ENCODE data around the gene COA1.
"Not testable (repeated sequence)": the region's sequence is repeated elsewhere in the genome, so short reads cannot be mapped to it uniquely, and the experiment has no call there.

The COA1 gene

DNA sequence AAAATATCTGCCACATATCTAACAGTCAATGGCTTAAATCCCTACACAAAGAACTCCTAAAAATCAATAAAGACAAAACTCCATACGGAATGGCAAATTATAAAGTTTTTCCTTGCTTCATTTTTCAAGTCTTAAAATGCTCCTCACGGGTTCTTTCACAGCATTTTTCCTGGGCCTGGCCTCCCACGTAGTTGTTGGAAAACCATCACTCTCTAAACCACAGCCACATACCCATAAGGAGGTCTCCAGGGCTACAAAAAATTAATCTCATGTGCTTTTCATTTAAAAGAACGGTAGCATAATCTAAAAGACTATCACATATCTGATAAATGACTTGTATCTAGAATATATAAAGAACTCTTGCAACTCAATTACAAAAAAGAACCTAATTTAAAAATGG, 2.9 kb downstream of the COA1 start:
- no peak for DNase-seq

DNA sequence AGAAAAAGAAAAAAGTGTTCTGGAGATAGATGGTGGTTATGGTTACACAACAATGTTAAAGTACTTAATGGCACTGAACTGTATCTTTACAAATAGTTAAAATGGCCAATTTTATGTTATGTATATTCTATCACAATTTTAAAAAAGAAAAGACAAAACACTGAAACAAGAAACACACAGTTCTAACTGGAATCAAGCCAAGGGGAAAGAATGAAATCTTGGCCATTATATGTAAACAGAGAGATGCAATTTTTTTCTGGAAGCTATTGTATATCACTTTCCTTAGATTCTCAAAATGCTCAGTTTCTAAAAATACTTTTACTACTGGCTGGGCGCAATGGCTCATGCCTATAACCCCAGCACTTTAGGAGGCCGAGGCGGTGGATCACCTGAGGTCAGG, 4.1 kb downstream of the COA1 start:
- DNase-seq: no peak

DNA sequence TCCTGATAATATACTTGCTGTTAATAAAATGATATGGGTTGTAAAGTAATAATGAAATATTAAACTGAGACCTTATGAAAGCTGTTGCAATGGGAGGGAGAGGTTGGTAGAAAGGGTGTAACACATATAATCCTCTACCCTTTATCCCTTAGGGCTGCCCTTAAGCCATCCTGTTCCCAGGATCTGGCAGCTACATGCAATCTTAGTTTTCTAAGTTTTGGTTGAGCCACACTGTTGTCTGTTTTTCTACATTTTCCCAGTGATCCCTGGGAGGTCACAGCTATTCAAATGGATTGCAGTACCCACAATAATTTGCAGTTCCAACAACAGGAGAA, 6.3 kb downstream of the COA1 start:
- DNase-seq: no peak

DNA sequence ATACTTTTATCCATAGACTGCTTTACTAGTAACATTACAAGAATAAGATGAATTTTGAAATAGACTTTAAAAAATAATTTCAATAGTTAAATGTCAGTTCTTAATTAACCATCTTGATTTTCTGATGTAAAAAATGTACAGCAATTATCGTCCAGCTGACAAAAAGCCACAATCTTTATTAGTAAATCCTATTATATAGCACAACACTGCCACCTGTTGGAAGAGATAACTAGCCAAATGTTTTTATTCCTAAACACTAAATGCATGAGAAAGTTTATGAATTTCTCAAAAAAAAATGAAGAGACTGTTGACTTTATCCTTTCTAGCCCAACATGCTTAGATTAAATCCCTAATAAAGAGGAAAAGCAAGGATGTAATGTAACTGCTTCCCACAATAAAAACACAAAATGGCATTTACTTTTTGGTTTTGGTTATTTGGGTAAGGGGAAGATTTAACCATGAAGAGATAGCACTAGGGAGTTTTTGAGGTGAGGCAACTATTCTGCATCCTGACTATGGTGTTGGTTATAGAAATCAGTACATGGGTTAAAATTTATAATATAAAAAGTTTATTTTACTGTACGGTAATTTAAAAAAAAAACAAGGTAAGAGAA, 8.0 kb downstream of the COA1 start:
- DNase-seq: no peak

DNA sequence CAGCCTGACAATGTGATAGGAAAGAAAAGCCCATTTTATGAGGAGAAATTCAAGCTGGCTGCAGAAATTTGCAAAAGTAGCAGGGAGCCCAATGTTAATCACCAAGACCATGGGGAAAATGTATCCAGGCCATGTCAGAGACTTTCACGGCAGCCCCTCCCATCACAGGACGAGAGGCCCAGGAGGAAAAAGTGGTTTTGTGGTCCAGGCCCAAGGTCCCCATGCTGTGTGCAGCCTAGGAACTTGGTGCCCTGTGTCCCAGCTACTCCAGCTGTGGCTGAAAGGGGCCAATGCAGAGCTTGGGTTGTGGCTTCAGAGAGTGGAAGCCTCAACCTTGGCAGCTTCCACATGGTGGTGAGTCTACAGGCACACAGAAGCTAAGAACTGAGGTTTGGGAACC, 12.7 kb downstream of the COA1 start:
- no peak for DNase-seq

DNA sequence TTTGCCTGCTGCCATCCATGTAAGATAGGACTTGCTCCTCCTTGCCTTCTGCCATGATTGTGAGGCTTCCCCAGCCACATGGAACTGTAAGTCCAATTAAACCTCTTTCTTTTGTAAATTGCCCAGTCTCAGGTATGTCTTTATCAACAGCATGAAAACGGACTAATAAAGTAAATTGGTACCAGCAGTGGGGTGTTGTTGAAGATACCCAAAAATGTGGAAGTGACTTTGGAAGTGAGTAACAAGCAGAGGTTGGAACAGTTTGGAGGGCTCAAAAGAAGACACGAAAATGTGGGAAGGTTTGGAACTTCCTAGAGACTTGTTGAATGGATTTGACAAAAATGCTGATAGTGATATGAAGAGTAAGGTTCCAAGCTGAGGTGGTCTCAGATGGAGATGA, 13.4 kb downstream of the COA1 start:
- DNase-seq: not testable (repeated sequence)

DNA sequence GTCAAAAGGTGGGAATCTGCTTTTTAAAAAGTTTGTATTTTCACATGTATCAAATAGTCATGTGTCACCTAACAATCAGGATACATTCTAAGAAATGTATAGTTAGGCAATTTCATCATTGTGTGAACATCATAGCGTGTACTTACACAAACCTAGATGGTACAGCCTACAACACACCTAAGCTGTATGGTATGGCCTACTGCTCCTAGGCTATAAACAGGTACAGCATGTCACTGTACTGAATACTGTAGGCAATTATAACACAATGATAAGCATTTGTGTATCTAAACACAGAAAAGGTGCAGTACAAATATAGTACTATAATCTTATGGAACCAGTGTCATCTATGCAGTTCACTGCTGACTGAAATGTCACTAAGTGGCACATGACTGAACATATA, 17.8 kb downstream of the COA1 start:
- DNase-seq: no peak

DNA sequence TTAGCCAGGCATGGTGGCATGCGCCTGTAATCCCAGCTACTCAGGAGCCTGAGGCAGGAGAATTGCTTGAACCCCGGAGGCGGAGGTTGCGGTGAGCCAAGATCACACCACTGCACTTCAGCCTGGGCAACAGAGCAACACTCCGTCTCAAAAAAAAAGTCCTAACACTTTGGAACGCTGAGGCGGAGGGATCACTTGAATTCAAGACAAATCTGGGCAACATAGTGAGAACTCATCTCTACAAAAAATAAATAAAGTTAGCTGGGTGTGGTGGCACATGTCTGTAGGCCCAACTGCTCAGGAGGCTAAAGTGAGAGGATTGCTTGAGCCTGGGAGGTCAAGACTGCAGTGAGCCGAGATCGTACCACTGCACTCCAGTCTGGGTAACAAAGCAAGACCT, 21.3 kb downstream of the COA1 start:
- DNase-seq: not testable (repeated sequence)

DNA sequence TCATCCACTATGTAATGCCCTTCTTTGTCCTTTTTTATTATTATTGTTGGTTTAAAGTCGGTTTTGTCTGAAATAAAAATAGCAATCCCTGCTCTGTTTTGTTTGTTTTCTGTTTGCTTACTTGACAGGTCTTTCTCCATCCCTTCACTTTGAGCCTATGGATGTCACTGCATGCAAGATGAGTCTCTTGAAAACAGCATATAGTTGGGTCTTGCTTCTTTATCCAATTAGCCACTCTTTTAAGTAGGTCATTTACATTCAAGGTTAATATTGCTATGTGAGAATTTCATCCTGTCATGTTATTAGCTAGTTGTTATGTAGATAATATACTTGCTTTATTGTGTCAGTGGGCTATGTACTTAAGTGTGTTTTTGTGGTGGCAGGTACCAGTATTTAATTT, 25.8 kb downstream of the COA1 start:
- DNase-seq: no peak

DNA sequence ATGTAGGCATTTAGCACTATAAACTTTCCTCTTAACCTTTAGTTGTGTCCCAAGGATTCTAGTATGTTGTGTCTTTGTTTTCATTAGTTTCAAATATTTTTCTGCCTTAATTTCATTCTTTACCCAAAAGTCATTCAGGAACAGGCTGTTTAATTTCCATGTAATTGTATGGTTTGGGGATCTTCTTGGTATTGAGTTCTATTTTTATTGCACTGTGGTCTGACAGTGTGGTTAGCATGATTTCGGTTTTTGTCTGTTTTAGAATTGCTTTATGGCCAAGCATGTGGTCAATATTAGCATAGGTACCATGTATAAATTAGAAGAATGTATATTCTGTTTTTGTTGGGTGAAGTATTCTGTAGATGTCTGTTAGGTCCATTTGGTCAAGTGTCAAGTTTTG, 26.3 kb downstream of the COA1 start:
- DNase-seq: no peak

DNA sequence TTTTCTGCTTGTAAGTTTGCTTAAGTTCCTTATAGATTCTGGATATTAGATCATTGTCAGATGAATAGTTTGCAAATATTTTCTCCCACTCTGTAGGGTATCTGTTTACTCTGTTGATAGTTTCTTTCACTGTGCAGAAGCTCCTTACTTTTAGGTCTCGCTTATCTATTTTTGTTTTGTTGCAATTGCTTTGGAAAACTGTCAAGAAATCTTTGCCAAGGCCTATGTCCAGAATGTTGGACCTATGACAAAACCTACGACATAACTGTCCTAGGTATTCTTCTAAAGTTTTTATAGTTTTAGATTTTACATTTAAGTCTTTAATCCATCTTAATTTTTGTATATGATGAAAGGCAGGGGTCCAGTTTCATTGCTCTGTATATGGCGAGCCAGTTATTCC, 27.4 kb downstream of the COA1 start:
- no peak for DNase-seq

DNA sequence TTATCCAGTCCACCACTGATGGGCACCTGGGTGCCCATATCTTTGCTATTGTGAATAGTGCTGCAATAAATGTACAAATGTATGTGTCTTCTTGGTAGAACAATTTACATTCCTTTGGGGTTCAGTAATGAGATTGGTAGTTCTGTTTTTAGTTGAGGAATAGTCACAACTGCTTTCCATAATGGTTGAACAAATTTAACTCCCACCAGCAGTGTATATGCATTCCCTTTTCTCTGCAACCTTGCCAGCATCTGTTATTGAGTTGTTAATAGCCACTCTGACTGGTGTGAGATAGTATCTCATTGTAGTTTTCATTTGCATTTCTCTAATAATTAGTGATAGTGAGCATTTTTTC, 27.8 kb downstream of the COA1 start:
- DNase-seq: no peak

DNA sequence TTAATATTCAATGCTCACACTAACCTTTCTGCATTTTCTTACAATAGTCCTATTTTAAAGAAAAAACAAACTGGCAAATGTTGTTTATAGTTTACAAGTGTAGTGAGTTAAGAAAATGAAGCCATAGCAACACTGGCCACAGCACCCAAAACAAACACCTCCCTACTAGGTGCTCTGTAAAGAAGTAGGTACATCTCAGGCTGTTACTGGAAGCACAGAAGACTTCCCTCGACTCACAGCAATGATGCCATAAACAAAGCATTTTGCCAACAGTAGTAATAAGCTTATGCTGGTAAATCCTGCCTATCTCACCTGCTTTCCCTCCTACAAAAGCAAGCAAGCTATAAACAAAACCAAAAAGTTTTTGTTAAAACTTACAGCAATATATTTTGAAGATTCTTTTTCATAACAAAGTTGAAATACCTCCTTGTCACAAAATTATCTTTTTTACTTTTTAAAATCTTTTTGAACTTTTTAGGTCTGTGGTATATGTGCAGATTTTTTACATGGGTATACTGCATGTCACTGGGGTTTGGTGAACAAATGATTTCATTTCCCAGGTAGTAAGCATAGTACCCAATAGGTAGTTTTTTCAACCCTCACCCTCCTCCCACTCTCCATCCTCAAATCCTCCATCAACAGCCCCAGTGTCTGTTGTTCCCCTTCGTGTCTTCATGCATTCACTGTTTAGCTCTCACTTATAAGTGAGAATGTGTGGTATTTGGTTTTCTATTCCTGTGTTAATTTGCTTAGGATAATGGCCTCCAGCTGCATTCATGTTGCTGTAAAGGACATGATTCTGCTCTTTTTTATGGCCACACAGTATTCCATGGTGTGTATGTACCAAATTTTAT, 28.4 kb downstream of the COA1 start:
- no peak for DNase-seq

DNA sequence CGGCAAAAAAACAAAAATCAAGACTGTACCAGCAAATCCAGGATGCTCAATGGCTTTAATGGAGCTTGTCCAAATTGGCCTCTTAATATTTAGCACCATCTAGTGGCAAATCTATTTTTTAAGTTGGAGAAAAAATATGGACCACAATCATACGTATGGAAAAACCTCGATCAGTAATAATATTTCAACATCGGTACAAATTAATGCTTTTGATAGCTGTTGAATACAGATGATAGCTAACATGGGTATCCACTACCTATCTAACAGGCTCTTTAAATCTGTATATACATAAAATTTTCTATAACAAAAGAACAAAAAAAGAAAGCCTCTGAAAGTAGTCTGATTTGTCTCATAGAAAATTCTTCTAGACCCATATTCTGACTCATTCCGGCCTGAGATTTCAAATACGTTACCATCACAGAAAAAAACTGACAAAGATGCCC, 29.2 kb downstream of the COA1 start:
- DNase-seq: no peak

DNA sequence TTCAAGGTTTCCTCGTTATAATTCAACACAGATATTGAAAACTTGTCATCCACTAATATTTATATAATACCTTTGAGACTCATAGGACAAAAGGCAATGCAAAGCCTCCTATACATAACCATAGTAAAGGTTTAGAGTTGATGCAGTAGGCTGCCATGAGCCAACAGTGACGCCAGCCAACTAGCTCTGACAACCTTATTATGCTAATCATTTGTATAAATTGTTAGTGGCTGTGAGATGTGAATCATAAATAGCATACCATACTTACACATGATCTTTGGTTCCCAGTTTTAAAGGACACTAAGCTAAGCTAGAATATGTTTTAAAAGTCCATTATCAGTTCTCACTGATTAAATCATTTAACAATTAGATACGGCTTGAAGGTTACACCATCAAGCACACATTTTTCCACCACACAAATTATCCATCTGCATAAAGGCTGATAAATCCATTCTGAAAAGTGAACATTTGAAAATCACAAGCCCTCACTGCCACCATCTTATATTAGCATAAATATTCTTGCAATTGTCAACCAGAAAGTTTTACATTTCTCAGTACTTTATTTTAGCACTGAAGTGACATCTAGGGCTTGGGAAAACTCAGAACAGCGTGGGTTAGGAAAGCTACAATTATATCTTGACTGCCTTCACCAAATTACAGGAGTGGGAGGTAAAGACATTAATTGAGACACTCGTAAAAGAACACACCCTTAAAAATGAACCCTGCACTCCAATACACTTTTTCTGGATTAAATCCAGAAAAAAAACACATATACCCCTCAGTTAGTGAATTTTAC, 30.7 kb downstream of the COA1 start:
- no peak for DNase-seq

DNA sequence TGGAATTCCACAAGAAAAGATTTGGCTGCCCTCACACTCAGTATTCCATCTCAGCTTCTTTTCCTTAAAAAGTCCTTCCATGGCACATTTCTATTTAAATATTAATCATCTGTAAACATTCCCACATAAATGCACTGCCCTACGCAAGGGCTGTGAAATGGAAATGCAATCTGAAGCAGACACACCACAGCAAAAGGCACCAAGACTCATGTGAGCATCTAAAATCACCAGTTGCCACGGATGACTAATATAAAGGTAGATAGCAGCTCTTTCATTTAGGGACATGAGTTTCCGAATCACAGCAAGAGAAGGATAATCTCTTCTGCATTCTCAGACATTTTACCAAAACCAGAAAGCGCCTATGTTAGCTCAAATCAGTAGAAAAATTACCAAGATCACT, 31.6 kb downstream of the COA1 start:
- DNase-seq: no peak

DNA sequence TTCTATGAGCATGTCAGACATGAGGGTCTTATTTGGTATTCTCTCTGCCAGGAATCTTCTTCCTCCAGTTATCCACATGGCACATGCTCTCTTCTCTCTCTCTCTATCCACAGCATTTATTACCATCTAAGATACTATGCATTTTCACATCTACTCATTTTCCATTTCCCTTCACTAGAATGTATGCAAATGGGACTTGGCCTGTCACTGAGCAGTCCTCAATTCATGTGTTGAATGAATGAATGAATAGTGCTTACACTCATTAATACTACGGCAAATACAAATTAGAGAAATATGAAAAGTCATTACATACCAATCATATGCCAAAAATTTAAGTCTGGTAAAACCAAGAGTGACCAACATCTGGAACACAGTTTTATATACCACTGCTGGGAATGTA, 34.0 kb downstream of the COA1 start:
- no peak for DNase-seq

DNA sequence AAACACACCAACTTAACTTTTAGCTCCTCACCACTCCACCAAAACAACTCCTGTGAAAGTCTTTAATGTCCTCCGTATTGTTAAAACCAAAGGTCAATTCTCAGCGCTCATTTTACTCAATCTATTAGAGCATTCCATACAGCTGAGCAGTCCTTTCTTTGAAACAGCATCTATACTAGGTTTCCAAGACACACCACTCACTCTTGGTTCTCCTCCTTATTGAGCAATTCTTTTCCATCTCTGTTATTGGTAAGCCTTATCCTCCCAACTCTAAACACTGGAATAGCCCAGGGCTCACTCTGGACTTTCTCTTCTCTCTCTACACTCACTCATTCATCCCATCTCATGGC, 34.9 kb downstream of the COA1 start:
- no peak for DNase-seq

DNA sequence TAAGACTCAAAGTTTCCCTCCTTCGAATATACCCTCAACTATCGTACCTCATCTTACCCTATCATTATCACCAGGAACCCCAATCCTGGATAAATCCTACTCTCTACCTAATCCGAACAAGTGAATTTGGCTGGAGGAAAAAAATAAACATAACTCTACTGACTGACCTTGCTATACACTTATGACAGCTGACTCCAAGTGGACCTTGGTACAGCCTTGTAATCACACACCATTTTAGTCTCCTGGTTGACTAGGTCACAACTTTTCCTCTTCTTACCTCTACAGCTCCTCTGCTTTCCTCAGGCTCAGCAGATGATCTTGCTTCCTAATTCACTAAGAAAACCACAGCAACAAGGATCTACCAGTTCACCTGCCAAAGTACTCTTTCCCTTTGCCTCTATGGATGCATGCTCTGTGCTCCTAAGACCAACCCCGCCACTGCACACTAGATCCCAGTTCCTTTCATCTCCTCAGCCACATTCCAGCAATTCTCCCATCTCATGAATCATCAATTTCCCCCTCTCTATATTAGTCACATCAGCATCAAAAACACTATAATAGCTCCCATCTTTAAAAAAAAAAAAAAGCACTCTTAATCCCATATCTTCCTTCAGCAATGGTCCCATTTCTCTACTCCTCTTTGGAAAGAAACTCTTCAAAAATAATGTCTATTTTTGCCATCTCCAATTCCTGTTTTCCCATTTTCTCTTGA, 35.5 kb downstream of the COA1 start:
- DNase-seq: no peak

DNA sequence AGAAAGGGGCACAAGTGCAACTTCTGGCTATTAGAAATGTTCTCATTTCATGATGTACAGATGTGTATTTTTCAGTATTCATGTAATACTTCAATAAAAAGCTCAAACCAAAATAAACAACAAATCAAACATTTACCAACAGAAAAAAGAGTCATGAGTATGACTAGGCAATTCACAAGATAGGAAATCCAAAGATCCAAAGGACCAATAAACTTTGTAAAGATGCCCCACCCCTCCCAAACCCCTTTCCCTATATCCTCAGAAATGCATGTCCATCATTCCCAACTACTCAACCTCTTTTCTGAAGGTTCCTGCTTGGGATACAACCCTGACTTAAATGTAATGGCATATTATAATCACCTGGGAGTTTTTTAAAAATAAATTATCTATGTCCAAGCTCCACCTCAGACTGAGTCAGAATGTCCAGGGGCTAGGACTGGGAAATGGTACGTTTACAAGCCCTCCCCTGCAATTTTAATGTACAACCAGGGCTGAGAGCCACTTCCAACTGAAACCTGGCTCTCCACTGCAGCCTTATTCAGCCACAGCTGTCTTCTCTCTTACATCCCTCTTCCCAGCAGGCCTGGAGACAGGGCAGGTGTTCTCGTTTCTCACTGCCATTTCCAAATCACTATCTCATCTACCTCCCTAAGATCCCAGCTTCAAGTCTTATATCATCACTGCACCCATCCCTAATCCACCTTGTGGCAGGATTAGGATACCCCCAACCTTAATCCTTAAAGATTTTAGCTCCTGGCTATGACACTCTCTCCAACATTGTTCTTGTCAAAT, 36.5 kb downstream of the COA1 start:
- no peak for DNase-seq

DNA sequence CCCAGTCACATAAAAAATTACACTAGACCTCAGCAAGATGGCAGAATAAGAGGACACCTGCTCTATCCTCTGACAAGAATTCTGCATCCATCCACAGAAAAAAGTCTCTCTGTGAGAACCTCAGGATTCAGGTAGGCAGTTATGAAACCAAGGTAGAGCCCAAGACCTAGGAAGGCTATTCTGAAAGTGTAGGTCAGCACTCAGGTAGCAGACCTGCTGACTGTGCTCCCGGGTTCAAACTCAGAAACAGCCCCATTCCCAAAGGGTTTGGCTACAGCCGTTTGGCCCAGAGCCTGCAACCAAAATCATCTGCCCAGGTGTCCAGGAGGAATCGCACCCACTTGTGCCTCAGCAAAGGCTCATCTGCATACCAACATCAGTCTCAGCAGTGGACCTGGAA, 37.7 kb downstream of the COA1 start:
- DNase-seq: no peak

DNA sequence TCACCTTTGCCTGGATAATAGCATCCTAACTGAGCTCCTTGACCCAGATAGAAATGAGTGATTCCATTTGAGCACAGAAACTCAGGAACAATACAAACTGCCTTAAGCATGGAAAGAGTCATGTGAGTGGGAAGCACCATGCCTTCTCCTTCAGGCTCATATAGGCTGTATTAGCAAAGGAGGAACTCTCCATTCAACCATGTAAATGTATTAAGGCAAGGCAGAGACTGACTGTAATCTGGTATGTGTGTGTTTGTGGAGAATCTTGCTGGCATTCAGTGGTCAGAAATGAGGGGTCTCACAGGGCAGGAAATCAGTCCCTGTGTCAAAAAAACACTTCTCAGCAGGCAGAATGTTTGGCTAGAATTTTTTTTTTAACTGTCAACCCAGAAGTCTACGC, 40.2 kb downstream of the COA1 start:
- no peak for DNase-seq

DNA sequence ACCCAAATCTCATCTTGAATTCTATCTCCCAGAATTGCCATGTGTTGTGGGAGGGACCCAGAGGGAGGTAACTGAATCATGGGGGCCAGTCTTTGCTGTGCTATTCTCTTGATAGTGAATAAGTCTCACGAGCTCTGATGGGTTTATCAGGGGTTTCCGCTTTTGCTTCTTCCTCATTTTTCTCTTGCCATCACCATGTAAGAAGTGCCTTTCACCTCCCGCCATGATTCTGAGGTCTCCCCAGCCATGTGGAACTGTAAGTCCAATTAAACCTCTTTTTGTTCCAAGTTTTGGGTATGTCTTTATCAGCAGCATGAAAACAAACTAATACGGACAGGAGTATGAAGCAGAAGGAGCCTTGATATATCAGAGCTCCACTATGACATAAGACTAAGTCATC, 41.5 kb downstream of the COA1 start:
- DNase-seq: not testable (repeated sequence)

All from stimulated activated CD4-positive, alpha-beta T cell treated with anti-CD3 and anti-CD28 coated beads, Interleukin-4, amount 100 ng/mL, for 4 hours (primary cell).